Vagina (tissue), 2 donors: ENCODE data around the gene PRR14. TPM values are rescaled to one million over a fixed set of nuclear protein-coding genes. Genes with fewer than 3 reads are reported as not detected.
"Not testable (repeated sequence)": the region's sequence is repeated elsewhere in the genome, so short reads cannot be mapped to it uniquely, and the experiment has no call there.

Experiments used
- DNase-seq, 2 donors: peaks; one replicate each; pipeline ENCODE4 v3.0.0-alpha.2; 2017; ENCODE audit errors: extremely low spot score in 2 of 2
- H3K27ac ChIP-seq: fragments of 200-600 bp; sonication (generic); one replicate; pipeline ENCODE4 v1.5.1; 2019
- H3K27me3 ChIP-seq: fragments of 200-600 bp; sonication (generic); one replicate; pipeline ENCODE4 v1.5.1; 2019
- H3K36me3 ChIP-seq, 2 donors: fragments of 200-600 bp; sonication (generic); one replicate each; pipeline ENCODE4 v1.5.1; 2017 to 2019
- H3K4me1 ChIP-seq: fragments of 200-600 bp; sonication (generic); one replicate; pipeline ENCODE4 v1.5.1; 2019
- H3K4me3 ChIP-seq, 2 donors: fragments of 200-600 bp; sonication (generic); 1 replicate in 1 of 2; 2 replicates in 1 of 2; pipeline ENCODE4 v1.5.1; 2016 to 2019
- H3K9me3 ChIP-seq: fragments of 200-600 bp; sonication (generic); one replicate; pipeline ENCODE4 v1.5.1; 2019
- POLR2A ChIP-seq, 2 donors: fragments of 450-650 bp; IDR thresholded peaks; one replicate each; pipeline ENCODE4 v1.6.1; 2017; ENCODE audit warnings: antibody characterized with exemption in 2 of 2, mild to moderate bottlenecking in 2 of 2, moderate library complexity in 2 of 2
- POLR2AphosphoS5 ChIP-seq, 2 donors: sonication (generic); formaldehyde crosslinking; IDR thresholded peaks; one replicate each; pipeline ENCODE4 v1.9.0; 2017; ENCODE audit warnings: antibody characterized with exemption in 2 of 2, mild to moderate bottlenecking in 2 of 2, low read depth in 1 of 2; ENCODE audit not compliant: insufficient read depth in 1 of 2
- intact Hi-C: fragments of 100-400 bp; cut with DNase I; formaldehyde crosslinking; loops from one replicate; pipeline ENCODE4 v1.15.1; 2023
- total RNA-seq: library from RNA; depleted of rRNA; stranded (reverse); fragments of >200 nt; gene quantifications from one replicate; pipeline ENCODE4 v1.2.3, GENCODE V29; 2016
- TF ChIP-seq, protein P1 (sequence below), 3 experiments: fragments of 450-650 bp in 2 of 3; fragments of 200-600 bp in 1 of 3; sonication (generic) in 1 of 3; IDR thresholded peaks; one replicate each; pipeline ENCODE4 v1.5.1; 2017 to 2019; ENCODE audit warnings: antibody characterized with exemption in 3 of 3, mild to moderate bottlenecking in 2 of 3, moderate library complexity in 2 of 3

The PRR14 gene
- total RNA-seq, 1 donor from 2014 or later: 60.4 TPM

DNA sequence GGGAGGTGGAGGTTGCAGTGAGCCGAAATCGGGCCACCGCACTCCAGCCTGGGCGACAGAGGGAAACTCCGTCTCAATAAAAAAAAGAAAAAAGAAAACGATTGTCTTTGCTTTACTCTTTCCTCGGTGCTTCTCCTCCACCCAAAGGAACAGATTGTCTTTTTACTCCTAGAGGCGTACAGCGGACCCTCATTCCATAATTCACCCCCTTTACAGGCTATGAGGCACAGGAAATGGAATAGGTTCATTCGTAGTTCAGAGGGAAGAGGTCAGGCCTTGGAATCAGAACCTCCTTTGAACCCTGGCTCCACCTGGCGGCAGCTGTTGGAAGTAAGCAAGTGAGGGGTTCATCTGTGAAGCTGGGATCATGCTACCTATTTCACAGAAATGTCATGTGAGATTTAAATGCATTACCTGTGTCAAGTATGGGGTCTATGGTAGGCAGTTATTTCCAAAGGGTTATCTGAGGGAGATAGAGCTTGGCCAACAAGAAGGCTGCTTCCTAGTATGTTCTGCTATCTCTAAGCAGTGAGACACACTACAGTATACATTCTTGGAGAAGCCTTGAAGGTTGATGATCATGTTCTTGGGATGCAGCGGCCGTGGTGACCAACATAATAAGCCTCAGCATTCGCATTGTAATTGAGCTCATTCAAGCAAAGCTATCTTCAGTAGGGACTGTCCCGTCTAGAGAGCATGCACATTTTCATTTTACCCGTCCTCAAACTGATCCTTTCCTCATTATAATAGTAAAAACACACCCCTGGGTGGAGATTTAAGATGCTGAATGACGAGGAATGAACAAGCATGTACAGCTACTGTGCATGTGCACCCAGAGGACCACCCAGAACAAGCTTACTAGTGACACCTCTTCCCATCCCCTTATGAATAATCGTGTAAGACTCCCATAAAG lies 21.9 kb upstream of the PRR14 start:
- DNase-seq: no peak
- no peaks in the 10 kb centered on the region for H3K27me3 ChIP-seq
- H3K9me3 ChIP-seq: no peaks in the 10 kb centered on the region
- intact Hi-C loops: no loop called here
- H3K4me3 ChIP-seq: no peak overlapping the region
- H3K27ac ChIP-seq: no peak overlapping the region
- no peaks in the 10 kb centered on the region for H3K36me3 ChIP-seq
- TF ChIP-seq POLR2A (IDR thresholded peaks at IDR 0.05): no peak
- TF ChIP-seq, protein P1, sequence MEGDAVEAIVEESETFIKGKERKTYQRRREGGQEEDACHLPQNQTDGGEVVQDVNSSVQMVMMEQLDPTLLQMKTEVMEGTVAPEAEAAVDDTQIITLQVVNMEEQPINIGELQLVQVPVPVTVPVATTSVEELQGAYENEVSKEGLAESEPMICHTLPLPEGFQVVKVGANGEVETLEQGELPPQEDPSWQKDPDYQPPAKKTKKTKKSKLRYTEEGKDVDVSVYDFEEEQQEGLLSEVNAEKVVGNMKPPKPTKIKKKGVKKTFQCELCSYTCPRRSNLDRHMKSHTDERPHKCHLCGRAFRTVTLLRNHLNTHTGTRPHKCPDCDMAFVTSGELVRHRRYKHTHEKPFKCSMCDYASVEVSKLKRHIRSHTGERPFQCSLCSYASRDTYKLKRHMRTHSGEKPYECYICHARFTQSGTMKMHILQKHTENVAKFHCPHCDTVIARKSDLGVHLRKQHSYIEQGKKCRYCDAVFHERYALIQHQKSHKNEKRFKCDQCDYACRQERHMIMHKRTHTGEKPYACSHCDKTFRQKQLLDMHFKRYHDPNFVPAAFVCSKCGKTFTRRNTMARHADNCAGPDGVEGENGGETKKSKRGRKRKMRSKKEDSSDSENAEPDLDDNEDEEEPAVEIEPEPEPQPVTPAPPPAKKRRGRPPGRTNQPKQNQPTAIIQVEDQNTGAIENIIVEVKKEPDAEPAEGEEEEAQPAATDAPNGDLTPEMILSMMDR (IDR thresholded peaks at IDR 0.05): peak; percentile 80 to 86 (median 84)
- TF ChIP-seq POLR2AphosphoS5 (IDR thresholded peaks at IDR 0.05; ENCODE audit: insufficient read depth in 1 of 2, low read depth in 1 of 2): peak; percentile 20 to 79
- H3K4me1 ChIP-seq: peaks cover 8% of the 10 kb centered on the region

DNA sequence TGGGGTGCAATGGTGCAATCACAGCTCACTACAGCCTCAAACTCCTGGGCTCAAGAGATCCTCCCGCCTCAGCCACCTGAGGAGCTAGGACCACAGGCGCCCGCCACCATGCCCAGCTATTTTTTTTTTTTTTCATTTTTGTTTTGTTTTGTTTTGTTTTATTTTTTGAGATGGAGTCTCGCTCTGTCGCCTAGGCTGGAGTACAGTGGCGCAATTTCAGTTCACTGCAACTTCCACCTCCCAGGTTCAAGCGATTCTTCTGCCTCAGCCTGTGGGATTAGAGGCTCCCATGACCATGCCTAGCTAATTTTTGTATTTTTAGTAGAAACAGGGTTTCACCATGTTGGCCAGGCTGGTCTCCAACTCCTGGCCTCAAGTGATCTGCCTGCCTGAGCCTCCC lies 18.3 kb upstream of the PRR14 start:
- peaks cover 20% of the 10 kb centered on the region for H3K4me1 ChIP-seq
- DNase-seq, H3K4me3 ChIP-seq, H3K9me3 ChIP-seq, H3K36me3 ChIP-seq, H3K27me3 ChIP-seq, intact Hi-C loops, H3K27ac ChIP-seq: not testable (repeated sequence)

DNA sequence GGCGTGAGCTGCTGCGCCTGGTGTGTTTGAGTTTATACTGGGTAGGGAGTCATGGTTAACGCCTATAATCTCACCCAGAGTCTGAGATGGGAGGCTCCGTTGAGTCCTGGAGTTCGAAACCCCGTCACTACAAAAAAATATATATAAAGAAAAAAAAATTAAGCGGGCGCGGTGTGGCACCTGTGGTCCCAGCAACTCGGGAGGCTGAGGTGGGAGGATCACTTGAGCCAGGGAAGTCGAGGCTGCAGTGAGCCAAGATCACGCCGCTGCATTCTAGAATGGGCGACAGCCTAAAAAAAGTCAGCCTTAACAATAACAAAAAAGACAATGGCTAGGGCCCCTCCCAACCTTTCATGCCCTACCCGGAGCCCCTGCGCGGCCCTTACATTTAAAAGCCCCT lies 17.2 kb upstream of the PRR14 start:
- intact Hi-C loops: no loop called here
- TF ChIP-seq POLR2A (IDR thresholded peaks at IDR 0.05) (no peak), POLR2AphosphoS5 (IDR thresholded peaks at IDR 0.05; ENCODE audit: insufficient read depth in 1 of 2, low read depth in 1 of 2) (no peak)
- TF ChIP-seq, protein P1 (IDR thresholded peaks at IDR 0.05): no peak
- H3K9me3 ChIP-seq: no peaks in the 10 kb centered on the region
- H3K27ac ChIP-seq: peak overlapping the region; percentile 88
- peak overlapping the region; percentile 62 to 83 for H3K4me3 ChIP-seq
- H3K27me3 ChIP-seq: no peaks in the 10 kb centered on the region
- H3K36me3 ChIP-seq: no peaks in the 10 kb centered on the region
- DNase-seq: no peak
- H3K4me1 ChIP-seq: peaks cover 20% of the 10 kb centered on the region

DNA sequence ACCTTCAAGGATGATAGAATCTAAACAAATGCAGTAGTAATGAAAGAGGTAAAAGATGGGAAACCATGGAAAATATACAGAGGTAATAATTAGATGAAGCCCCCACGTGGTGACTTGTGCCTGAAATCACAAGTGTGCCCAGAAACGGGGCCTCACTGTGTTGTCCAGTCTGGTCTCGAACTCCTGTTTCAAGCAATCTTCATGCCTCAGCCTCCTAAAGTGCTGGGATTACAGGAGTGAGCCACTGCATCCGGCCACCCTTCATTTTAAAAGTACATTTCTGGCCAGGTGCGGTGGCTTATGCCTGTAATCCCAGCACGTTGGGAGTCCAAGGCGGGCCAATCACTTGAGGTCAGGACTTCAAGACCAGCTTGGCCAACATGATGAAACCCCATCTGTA lies 14.2 kb upstream of the PRR14 start:
- Histone ChIP-seq H3K27me3 (no peaks in the 10 kb centered on the region), H3K9me3 (no peaks in the 10 kb centered on the region), H3K36me3 (no peaks in the 10 kb centered on the region), H3K27ac (no peak overlapping the region), H3K4me1 (peaks cover 20% of the 10 kb centered on the region), H3K4me3 (no peak overlapping the region)
- TF ChIP-seq POLR2AphosphoS5 (IDR thresholded peaks at IDR 0.05; ENCODE audit: insufficient read depth in 1 of 2, low read depth in 1 of 2) (no peak), POLR2A (IDR thresholded peaks at IDR 0.05) (no peak)
- TF ChIP-seq, protein P1 (IDR thresholded peaks at IDR 0.05): no peak
- DNase-seq: no peak
- intact Hi-C loops: no loop called here

DNA sequence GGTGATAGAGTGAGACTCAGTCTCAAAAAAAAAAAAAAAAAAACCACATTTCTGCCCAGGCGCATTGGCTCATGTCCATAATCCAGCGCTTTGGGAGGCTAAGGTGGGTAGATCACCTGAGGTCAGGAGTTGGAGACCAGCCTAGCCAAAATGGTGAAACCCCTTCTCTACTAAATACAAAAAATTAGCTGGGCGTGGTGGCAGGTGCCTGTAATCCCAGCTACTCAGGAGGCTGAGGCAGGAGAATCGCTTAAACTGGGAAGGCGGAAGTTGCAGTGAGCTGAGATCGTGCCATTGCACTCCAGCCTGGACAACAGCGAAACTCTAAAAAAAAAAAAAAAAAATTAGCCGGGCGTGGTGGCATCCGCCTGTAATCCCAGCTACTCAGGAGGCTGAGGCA lies 13.6 kb upstream of the PRR14 start:
- peaks cover 20% of the 10 kb centered on the region for H3K4me1 ChIP-seq
- H3K4me3 ChIP-seq, DNase-seq, H3K27me3 ChIP-seq, H3K36me3 ChIP-seq, intact Hi-C loops, H3K27ac ChIP-seq, H3K9me3 ChIP-seq: not testable (repeated sequence)

DNA sequence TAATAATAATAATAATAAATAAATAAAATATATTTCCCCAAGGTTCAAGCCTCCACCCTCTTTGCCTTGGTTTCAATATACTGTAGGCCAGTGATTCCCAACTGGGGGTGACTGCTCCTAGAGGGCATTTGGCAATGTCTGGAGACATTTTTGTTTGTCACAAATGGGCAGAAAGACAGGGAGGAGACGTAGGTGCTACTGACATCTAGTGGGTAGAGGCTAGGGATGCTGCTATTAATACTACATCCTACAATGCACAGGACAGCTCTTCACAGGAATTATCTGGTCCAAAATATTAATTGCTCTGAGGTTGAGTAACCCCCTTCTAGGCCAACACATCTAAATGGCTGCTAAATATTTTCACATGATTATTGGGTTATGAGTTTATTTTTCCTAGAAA lies 12.8 kb upstream of the PRR14 start:
- no peak for TF ChIP-seq POLR2A (IDR thresholded peaks at IDR 0.05)
- TF ChIP-seq POLR2AphosphoS5 (IDR thresholded peaks at IDR 0.05; ENCODE audit: insufficient read depth in 1 of 2, low read depth in 1 of 2): no peak
- TF ChIP-seq, protein P1 (IDR thresholded peaks at IDR 0.05): no peak
- Histone ChIP-seq H3K9me3 (no peaks in the 10 kb centered on the region), H3K4me3 (no peak overlapping the region), H3K27ac (no peak overlapping the region), H3K4me1 (peaks cover 20% of the 10 kb centered on the region), H3K36me3 (no peaks in the 10 kb centered on the region), H3K27me3 (no peaks in the 10 kb centered on the region)
- intact Hi-C loops: no loop called here
- DNase-seq: no peak
